Measurements from ENCODE around the gene CUBN. TPM values are rescaled to one million over a fixed set of nuclear protein-coding genes. Genes with fewer than 3 reads are reported as not detected.

Gene CUBN
- total and polyA plus RNA-seq, 2 of the 13 experiments (the other 11 are each of a cell fraction or from before 2014, with no cell fraction given) = 0.27 to 0.32 TPM

GRCh38 chr10:17162828-17163227, 33.2 kb upstream of the CUBN start:
- FAIRE-seq (no peak), ATAC-seq (no peak), DNase-seq (ENCODE audit: low spot score) (no peak)
- Histone ChIP-seq H3K36me3 (replicated peaks in 1 of 2; ENCODE audit: control insufficient read depth in 1 of 2, insufficient read depth in 2 of 2, low read length in 2 of 2) (no peaks in the 10 kb centered on the region), H2AFZ (ENCODE audit: low read length) (no peak overlapping the region), H3K4me3 (replicated peaks in 1 of 3; ENCODE audit: insufficient read depth in 1 of 3, low read depth in 2 of 3, low read length in 3 of 3) (no peak overlapping the region), H3K79me2 (ENCODE audit: insufficient read depth, low read length) (no peaks in the 10 kb centered on the region), H3K9ac (ENCODE audit: insufficient read depth, low read depth, low read length) (no peak overlapping the region), H3K27ac (ENCODE audit: extremely low read length, insufficient read depth, low read length) (no peak overlapping the region), H3K27me3 (ENCODE audit: control insufficient read depth in 1 of 2, insufficient read depth in 2 of 2, low read length in 2 of 2) (no peaks in the 10 kb centered on the region), H3K4me2 (ENCODE audit: low read depth, low read length) (no peak overlapping the region), H3K9me3 (ENCODE audit: low read length) (no peaks in the 10 kb centered on the region), H3K4me1 (ENCODE audit: insufficient read depth, low read length) (no peaks in the 10 kb centered on the region), H4K20me1 (ENCODE audit: insufficient read depth, low read length) (no peaks in the 10 kb centered on the region)
- ChIA-PET POLR2A (no interaction called here), CTCF (ENCODE audit: low intra/inter-chr PET ratio, low total read pairs) (no interaction called here)
- 22% methylated on average over 2 of the region's 2 CpGs for WGBS (ENCODE audit: low lambda C conversion rate)
- TF ChIP-seq SP4 (CRISPR knock-in tag; IDR thresholded peaks at IDR 0.05) (no peak), ZNF335 (CRISPR knock-in tag; IDR thresholded peaks at IDR 0.05) (no peak), RXRB (CRISPR knock-in tag; IDR thresholded peaks at IDR 0.05; ENCODE audit: borderline replicate concordance) (no peak), JUND (CRISPR knock-in tag; IDR thresholded peaks at IDR 0.05) (no peak), ZNF607 (CRISPR knock-in tag; IDR thresholded peaks at IDR 0.05; ENCODE audit: borderline replicate concordance) (no peak), HNRNPLL (IDR thresholded peaks at IDR 0.05; ENCODE audit: low read depth, low read length, poor library complexity, severe bottlenecking) (no peak)
- intact Hi-C loops (cut with micrococcal nuclease; ENCODE audit: unreplicated experiment) = no loop called here
- in situ Hi-C loops (cut with HindIII; ENCODE audit: extremely low pct_ligation_motif_present, low pct_unique_long_range_greater_than_20kb) = no loop called here
- no TSS peak for BruUV-seq (replicated peaks)

DNA sequence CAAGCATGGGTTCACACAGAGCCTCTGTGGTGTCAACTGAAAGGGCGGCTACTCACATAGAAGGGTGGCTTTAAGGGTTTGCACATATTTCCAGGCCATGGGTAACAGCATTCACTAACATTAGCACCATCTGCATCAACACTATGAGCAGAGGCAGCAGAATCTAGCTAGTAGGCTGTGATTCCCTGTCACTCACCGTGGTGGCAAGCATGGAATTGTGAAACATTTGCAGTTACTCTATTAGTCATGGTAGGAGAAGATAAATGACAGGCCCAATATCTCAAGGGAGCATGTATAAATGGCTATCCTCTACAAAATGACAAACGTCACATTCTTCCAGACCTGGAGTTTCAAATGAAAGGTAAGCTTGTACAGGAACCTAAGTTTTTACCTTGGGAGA, 32.2 kb upstream of the CUBN start:
- Histone ChIP-seq H2AFZ (ENCODE audit: low read length) (no peak overlapping the region), H3K4me1 (ENCODE audit: insufficient read depth, low read length) (no peaks in the 10 kb centered on the region), H3K27ac (ENCODE audit: extremely low read length, insufficient read depth, low read length) (no peak overlapping the region), H3K9ac (ENCODE audit: insufficient read depth, low read depth, low read length) (no peak overlapping the region), H4K20me1 (ENCODE audit: insufficient read depth, low read length) (no peaks in the 10 kb centered on the region), H3K27me3 (ENCODE audit: control insufficient read depth in 1 of 2, insufficient read depth in 2 of 2, low read length in 2 of 2) (no peaks in the 10 kb centered on the region), H3K4me3 (replicated peaks in 1 of 3; ENCODE audit: insufficient read depth in 1 of 3, low read depth in 2 of 3, low read length in 3 of 3) (no peak overlapping the region), H3K4me2 (ENCODE audit: low read depth, low read length) (no peak overlapping the region), H3K36me3 (replicated peaks in 1 of 2; ENCODE audit: control insufficient read depth in 1 of 2, insufficient read depth in 2 of 2, low read length in 2 of 2) (no peaks in the 10 kb centered on the region), H3K79me2 (ENCODE audit: insufficient read depth, low read length) (no peaks in the 10 kb centered on the region), H3K9me3 (ENCODE audit: low read length) (no peaks in the 10 kb centered on the region)
- WGBS (ENCODE audit: low lambda C conversion rate) = 58% methylated on average over 3 of the region's 3 CpGs
- in situ Hi-C loops (cut with HindIII; ENCODE audit: extremely low pct_ligation_motif_present, low pct_unique_long_range_greater_than_20kb) (no loop called here), intact Hi-C loops (cut with micrococcal nuclease; ENCODE audit: unreplicated experiment) (no loop called here)
- no TSS peak for BruUV-seq (replicated peaks)
- DNase-seq (ENCODE audit: low spot score) = no peak
- ChIA-PET CTCF (ENCODE audit: low intra/inter-chr PET ratio, low total read pairs) (no interaction called here), POLR2A (no interaction called here)
- ATAC-seq = no peak
- TF ChIP-seq AKAP8 (CRISPR knock-in tag; IDR thresholded peaks at IDR 0.05) = no peak
- no peak for TF ChIP-seq ZNF34 (CRISPR knock-in tag; IDR thresholded peaks at IDR 0.05; ENCODE audit: borderline replicate concordance)
- no peak for TF ChIP-seq HNRNPUL1 (IDR thresholded peaks at IDR 0.05; ENCODE audit: low read depth, low read length)
- TF ChIP-seq ZNF431 (CRISPR knock-in tag; IDR thresholded peaks at IDR 0.05; ENCODE audit: borderline replicate concordance, low read depth) = no peak
- TF ChIP-seq ZFP91 (CRISPR knock-in tag; IDR thresholded peaks at IDR 0.05; ENCODE audit: borderline replicate concordance) = no peak
- TF ChIP-seq CEBPB (IDR thresholded peaks at IDR 0.05; ENCODE audit: borderline replicate concordance, low read depth, low read length) = peak; percentile 15; the same call in 1 of the 2 replicates
- no peak for TF ChIP-seq U2AF2 (IDR thresholded peaks at IDR 0.05; ENCODE audit: low read depth, low read length)
- TF ChIP-seq ZNF124 (CRISPR knock-in tag; IDR thresholded peaks at IDR 0.05) = no peak
- TF ChIP-seq CBX1 (IDR thresholded peaks at IDR 0.05; ENCODE audit: low read depth) = no peak
- FAIRE-seq = no peak
